HG02678 (cell line): ENCODE data around the gene MCAT.

Source experiments
- ATAC-seq: cut with Tn5 transposase; IDR thresholded peaks from one replicate; pipeline ENCODE4 v1.9.1; 2021; ENCODE audit warnings: mild to moderate bottlenecking, moderate library complexity; ENCODE audit not compliant: unreplicated experiment

MCAT gene

GRCh38 chr22:43173976-43174720, 30.9 kb upstream of the MCAT start:
- ATAC-seq, result no peak

GRCh38 chr22:43173566-43173965, 30.4 kb upstream of the MCAT start:
- ATAC-seq, result no peak

GRCh38 chr22:43172191-43172590, 29.0 kb upstream of the MCAT start:
- no peak for ATAC-seq

- no peak for ATAC-seq
These were observed 28.4 kb upstream of the MCAT start for GRCh38 chr22:43171607-43172006.

GRCh38 chr22:43171019-43171491, 27.9 kb upstream of the MCAT start:
- ATAC-seq, result no peak

- ATAC-seq, result no peak
These were observed 26.9 kb upstream of the MCAT start for GRCh38 chr22:43170131-43170480.

- ATAC-seq, result no peak
These were observed 26.3 kb upstream of the MCAT start for GRCh38 chr22:43169310-43170130.

- no peak for ATAC-seq
These were observed 25.5 kb upstream of the MCAT start for GRCh38 chr22:43168471-43169309.

GRCh38 chr22:43167001-43167589, 23.9 kb upstream of the MCAT start:
- ATAC-seq, result no peak

- ATAC-seq, result no peak
These were observed 23.1 kb upstream of the MCAT start for GRCh38 chr22:43166132-43166930.

GRCh38 chr22:43164636-43165035, 21.4 kb upstream of the MCAT start:
- no peak for ATAC-seq

- no peak for ATAC-seq
These were observed 20.1 kb upstream of the MCAT start for GRCh38 chr22:43163241-43163795.

- no peak for ATAC-seq
These were observed 19.4 kb upstream of the MCAT start for GRCh38 chr22:43162412-43163150.

GRCh38 chr22:43160497-43161126, 17.4 kb upstream of the MCAT start:
- no peak for ATAC-seq

GRCh38 chr22:43159484-43160178, 16.4 kb upstream of the MCAT start:
- ATAC-seq, result no peak

- ATAC-seq, result no peak
These were observed 15.7 kb upstream of the MCAT start for GRCh38 chr22:43158778-43159483.

- no peak for ATAC-seq
These were observed 14.8 kb upstream of the MCAT start for GRCh38 chr22:43157874-43158546.
